Superior temporal gyrus (tissue), 1 donor: ENCODE measurements around the gene DNASE1L2.

Experiments
- DNase-seq: peaks from one replicate; pipeline ENCODE4 v3.0.0-alpha.2; 2016; ENCODE audit errors: extremely low spot score

DNASE1L2 gene

DNA sequence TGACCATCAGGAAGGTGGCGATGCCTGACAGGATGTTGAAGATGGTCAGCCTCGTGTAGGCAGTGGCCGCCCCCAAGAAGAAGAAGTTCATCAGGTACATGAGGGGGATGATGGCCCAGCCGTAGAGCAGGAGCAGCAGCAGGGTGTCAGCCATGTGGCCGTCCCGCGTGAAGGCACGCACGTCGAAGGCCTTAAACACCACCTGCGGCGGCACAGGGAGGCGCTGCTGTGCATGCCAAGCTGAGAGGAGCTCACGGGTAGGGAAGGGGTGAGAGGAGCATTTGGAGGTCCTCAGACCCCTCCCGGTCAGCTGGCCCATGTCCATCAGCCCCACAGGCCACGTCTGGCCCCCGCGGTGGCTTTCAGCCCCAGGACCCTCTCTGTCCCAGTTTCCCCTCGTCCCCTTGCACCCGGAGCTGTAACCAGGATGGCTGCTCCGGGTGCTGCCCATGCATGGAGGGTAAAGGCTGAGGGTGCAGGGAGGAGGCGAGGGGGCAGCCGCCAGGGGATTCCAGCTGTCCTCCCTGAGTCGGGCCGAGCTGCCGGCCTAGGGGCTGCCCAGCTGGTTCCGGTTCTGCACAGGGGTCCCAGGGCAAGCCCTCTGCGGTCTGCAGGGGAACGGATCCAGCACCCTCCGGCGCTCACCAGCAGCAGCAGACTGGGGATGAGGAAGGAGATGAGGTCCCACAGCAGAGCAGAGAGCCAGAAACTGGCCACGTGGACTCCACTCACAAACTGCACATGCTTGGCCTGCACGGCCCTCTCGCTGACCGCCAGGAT, 48.7 kb downstream of the DNASE1L2 start:
- no peak for DNase-seq

DNA sequence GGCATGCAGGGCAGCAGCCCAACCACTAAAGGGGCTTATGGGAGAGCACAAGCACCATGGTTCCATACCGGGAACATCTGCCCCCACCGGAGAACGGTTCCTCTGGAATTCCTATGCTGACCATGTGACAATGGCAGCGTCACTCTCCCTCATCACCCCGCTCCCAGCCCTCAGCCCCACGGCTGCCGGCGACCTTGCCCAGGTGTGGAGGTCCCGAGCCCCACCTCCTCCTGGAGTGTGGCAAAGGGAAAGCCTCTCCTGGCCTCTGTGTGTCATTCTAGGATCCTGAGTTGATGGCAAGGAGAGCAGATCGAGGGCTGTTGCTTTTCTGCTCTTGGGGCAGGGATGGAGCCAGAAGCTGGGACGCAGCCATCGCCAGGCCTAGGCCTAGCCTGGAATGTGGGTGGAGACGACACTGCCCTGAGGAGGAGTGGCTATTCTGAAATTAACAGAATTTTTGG, 49.5 kb downstream of the DNASE1L2 start:
- no peak for DNase-seq

DNA sequence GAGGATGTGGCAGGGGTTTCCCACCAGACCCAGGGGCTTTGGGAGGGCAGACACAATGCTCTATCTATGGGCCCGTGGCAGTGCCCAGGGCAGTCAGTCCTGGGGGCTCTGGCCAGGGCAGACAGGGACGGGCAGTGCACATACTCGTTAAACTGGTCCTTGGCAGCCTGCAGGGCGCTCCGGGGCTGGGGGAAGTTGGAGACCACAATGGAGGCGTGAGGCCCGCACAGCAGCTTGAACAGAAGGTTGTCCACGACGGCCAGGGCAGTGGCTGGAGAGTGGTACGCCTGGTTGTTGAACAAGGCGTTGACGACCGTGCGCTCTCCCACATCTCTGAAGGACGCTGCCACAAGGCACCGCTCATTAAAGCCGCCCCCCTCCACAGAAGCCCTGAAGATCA, 50.3 kb downstream of the DNASE1L2 start:
- no peak for DNase-seq

DNA sequence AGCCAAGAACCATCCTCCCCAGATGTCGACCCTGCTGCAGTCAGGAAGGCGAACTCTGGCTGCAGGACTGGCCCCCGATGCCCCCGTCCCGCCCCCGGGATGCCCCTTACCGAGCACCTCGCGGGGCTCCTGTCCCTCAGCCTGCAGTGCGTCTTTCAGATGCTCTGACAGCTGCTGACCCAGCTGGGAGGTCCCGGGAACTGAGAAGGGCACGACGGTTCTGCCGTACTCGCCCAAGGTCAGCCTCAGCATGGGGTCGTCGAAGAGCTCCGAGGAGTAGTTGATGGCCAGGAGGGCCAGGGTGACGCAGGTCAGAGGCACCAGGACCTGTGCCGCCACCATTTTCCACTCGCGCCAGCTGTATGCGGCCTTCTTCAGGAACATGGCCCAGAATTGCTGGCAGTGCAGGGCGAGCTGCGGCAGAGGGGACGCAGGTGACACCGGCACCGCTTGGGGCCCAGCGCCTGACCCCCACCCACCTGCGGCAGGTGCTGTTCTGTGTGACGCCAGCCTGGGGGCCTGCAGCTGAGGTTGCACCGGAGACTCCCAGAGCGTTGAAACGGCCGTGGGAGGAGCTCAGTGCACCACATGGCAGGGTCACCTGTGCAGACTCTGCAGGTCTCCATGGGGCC, 51.8 kb downstream of the DNASE1L2 start:
- no peak for DNase-seq
